HG03432 (cell line): ENCODE measurements around the gene HOXA9.

Experiments
- ATAC-seq: cut with Tn5 transposase; IDR thresholded peaks from one replicate; pipeline ENCODE4 v1.9.1; 2021; ENCODE audit warnings: mild to moderate bottlenecking, moderate library complexity; ENCODE audit not compliant: unreplicated experiment

Gene HOXA9

GRCh38 chr7:27166531-27167505, 1.5 kb upstream of the HOXA9 start:
- ATAC-seq: no peak

DNA sequence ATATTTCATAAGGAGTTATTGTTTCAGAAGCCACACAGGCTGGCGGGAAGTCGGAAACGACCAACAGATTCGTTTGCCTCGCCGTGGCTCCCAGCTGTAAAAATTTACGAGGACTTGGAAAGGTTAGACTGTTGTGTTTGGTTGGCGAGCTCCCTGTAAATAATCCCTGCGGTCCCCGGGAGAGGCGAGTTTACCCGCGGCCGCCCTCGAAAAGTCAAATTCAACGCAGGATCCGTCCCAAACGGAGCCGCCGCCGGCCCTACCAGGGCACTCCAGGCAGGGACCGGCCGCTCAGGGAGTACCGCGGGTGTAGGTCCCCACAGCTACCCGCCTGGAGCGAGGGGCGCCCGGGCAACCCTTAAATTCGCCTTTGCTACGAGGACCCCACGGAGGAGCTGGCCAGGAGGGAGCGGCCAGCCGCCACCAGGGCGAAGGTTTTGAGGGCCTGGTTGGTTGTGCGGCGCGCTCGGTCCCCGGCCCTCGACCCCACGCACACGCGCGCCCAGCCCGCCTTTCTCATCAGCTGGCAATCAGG, 726 bp upstream of the HOXA9 start:
- ATAC-seq: no peak

- no peak for ATAC-seq
Measured at GRCh38 chr7:27164367-27165088, 809 bp downstream of the HOXA9 start.

GRCh38 chr7:27164045-27164366, 1.3 kb downstream of the HOXA9 start:
- no peak for ATAC-seq

- no peak for ATAC-seq
Measured at GRCh38 chr7:27163288-27164044, 1.9 kb downstream of the HOXA9 start.

- no peak for ATAC-seq
Measured at GRCh38 chr7:27162561-27163287, 2.6 kb downstream of the HOXA9 start.

- no peak for ATAC-seq
Measured at GRCh38 chr7:27161721-27162560, 3.4 kb downstream of the HOXA9 start.

- no peak for ATAC-seq
Measured at GRCh38 chr7:27161214-27161720, 4.1 kb downstream of the HOXA9 start.

DNA sequence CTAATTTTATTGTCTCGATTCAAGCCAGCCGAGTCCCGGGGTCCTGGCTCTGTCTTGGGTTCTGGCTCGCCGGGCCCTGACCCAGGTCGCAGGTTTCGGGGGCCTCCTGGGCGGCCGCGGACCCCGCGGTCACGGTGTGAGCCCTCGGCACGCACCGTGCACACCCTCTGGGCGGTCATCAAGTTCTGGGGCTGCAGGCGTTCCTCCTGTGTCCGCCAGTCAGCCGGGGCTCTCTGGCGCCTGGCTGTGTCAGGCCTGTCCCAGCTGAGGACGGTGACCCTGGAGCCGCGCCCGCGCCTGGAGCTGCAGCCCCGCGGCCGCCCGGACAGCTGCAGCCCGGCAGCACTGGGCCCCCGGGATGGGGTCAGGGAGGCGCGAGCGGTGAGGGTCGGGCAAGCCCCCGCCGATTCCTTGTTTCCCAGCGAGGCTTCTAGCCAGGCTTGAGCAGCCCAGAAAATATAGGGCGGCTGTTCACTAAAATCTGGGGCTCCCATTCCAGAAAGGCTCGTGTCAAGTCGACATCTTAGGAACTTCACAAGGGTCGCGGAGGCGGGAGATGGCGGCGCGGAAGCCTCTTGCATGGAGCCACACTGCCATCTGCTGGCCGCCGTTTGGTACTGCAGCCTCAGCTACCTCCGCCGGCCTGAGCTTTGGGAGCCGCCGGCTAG, 4.7 kb downstream of the HOXA9 start:
- ATAC-seq: peak; percentile 62

DNA sequence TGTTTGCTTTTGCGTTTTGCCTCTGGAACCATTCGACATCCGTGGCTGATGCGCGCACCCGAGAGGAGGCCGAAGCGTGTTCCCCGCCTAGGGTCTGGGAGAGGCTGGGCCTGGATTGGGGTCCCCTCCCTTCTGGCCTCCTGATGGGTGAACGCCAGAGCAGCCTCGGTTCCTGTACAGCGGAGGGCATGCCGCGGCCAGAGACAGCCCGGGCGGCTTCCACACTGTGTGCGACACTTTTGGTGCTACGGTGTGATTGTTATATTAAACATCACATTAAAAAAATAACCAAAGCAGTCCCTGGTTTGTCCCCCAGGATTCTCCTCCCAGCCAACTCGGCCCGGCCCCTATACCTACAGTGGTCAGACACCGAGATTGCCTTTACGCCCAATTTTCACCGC, 5.2 kb downstream of the HOXA9 start:
- peak; percentile 22 for ATAC-seq

DNA sequence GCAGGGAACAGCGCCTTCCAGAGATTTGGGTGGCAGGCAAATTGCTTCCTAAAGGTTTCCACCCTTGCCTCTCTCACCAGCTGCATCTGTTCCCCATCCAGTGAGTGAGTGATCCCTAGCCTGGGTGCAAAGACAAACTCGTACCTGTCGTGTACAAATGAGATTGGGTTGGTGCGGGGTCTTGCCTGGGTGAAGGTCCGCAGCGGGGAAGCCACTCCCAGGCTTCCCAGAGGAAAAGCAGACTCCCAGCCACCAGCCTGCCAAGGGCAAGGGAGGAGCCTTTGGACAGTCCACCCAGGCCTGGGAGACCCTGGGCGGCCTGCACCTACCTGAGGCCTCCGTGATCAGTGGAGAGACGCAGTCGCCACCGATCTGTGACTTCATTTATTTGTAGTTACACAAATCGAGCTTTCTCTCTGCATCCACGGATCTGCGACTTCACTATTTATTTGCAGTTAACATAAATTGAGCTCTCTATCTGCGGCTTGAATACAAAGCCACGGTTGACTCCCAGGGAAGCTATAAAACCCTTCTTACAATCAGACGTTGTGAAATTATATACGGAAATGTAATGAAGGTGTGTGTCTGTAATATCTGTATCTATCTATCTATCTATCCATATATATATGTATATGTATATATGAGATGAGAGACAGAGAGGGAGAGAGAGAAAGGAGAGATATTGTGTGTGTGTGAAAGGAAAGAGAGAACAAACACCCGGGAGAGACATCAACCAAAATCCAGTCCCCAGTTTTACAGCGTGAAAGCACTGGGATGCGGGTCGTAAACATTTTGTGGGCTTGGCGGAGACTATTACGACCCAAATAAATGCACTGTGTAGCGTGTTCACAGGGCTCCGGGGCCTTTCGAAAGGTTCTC, 5.8 kb downstream of the HOXA9 start:
- no peak for ATAC-seq

DNA sequence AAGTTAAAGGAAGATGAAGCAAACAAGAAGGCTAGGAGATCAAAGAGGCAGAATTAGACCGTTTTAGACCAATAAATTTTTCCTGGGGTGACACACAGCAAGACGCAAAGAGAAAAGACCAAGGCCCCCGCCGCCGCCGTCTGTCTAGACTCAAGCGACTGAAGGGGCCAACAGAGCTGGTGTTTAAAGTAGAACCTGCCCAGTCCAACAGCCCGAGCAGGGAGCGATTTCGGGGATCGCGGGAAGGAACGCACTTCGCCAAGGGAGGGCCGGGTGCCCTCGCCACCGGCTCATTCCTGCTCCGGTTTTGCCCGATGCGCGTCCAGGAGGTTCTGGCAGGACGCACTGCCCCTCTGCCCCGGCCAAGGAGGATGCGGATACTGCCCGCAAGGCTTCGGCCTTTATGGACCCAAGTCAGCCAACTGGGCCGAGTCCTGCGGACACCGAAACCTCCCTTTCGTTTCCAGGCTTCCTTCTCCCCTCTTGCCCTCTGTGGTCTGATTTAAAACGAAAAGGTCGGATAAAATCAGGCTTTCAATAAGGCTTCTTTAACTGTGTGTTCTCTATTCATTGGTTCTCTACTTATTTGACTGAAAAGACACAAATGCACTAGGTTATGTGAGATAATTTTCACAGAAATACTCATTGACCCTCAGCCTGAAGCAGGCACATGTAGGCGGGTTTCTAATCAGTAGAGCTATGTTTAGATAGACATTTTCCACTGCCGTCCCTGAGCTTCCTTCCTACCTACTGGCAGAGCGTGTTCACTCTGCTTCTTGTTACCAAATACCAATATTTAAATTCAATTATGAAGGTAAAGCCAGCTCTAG, 6.7 kb downstream of the HOXA9 start:
- no peak for ATAC-seq

DNA sequence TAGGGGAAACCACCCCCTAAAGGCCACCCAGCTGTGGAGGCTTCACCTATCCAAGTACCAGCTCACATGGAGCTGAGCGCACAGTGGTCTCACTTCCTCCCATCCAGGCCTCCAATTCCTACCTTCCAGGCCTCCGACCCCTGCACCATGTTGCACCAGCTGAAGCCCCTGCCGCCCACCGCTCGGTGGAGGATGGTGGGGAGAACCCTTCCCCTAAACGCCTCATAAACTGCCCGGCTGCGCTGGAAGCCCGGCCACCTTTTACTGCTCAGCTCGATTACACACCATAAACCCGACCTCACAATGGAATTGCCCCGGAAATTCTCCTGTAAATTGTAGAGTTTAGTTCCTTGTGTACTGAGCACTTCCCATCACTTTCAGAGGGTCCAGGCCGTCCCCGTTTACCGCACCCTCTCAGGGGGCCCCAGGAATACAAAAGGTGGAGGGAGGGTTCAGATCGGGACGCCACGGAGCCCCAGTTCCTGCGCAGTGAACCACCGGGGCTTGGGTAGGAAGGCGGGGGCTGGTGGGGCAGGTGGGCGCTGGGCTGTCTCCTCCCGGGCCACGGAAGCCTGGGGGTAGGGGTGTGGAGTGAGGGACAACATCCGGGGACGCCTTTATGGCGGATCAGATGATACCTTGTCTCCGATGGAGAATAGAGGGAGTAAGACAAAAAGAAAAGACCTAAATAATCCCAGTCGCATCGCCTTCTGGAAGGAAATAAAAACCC, 7.5 kb downstream of the HOXA9 start:
- no peak for ATAC-seq

- no peak for ATAC-seq
Measured at GRCh38 chr7:27156916-27157701, 8.2 kb downstream of the HOXA9 start.

- no peak for ATAC-seq
Measured at GRCh38 chr7:27156508-27156898, 8.8 kb downstream of the HOXA9 start, which contains the start of gene HOXA7. HOXA7 (minus strand) TSS chr7:27156675; CDS start chr7:27156545, 130 bp downstream.
